Endothelial cell of umbilical vein (primary cell): Measurements from ENCODE around the gene EBPL. TPM values are rescaled to one million over a fixed set of nuclear protein-coding genes. Genes with fewer than 3 reads are reported as not detected.

Experiments used
- BruUV-seq: library from RNA; stranded (reverse); fragments of 400-500 nt; replicated peaks from 2 replicates; lab custom pipeline; 2021; lab: Mats Ljungman, UMichigan
- CTCF ChIA-PET: fragments of 300-600, 350-600 bp; sonication (Branson Sonifier 250); formaldehyde crosslinking; loops from one replicate; lab custom pipeline; 2021; ENCODE audit warnings: antibody characterized with exemption, inconsistent platforms; lab: Charles Lee
- POLR2A ChIA-PET: fragments of 300-600, 350-600 bp; sonication (Branson Sonifier 250); formaldehyde crosslinking; loops from one replicate; lab custom pipeline; 2021; ENCODE audit warnings: antibody characterized with exemption, inconsistent platforms; lab: Charles Lee
- DNase-seq: peaks from one replicate; pipeline ENCODE4 v3.0.0-alpha.2; 2011; ENCODE audit warnings: low read depth, low spot score
- FAIRE-seq: peaks from 2 replicates; lab custom pipeline; 2011; peaks lifted over from hg19 to GRCh38; lab: Jason Lieb, UNC
- H2AFZ ChIP-seq: 2 replicates; pipeline ENCODE4 v1.6.0; 2012; ENCODE audit warnings: low read depth, low read length, control low read depth, inconsistent platforms
- H3K27ac ChIP-seq: 2 replicates; pipeline ENCODE4 v1.5.1; 2011; ENCODE audit warnings: low read depth, mild to moderate bottlenecking, control low read depth, low read length, moderate library complexity; ENCODE audit not compliant: insufficient read depth
- H3K27me3 ChIP-seq, 2 experiments: 2 replicates each; pipeline versions ENCODE4 v1.6.0 to v1.6.1; 2011; ENCODE audit warnings: low read length in 2 of 2, mixed read lengths in 1 of 2; ENCODE audit not compliant: control insufficient read depth in 2 of 2, insufficient read depth in 2 of 2
- H3K36me3 ChIP-seq, 2 experiments: 2 replicates in 1 of 2; 3 replicates in 1 of 2; pipeline ENCODE4 v1.5.1; 2011; ENCODE audit warnings: low read length in 2 of 2, mild to moderate bottlenecking in 1 of 2, moderate library complexity in 1 of 2; ENCODE audit not compliant: control insufficient read depth in 2 of 2, insufficient read depth in 2 of 2; ENCODE audit errors: extremely low read depth in 1 of 2
- H3K4me1 ChIP-seq: 3 replicates; pipeline ENCODE4 v1.5.1; 2011; ENCODE audit warnings: mild to moderate bottlenecking, low read length; ENCODE audit not compliant: control insufficient read depth, insufficient read depth; ENCODE audit errors: extremely low read depth
- H3K4me2 ChIP-seq: 2 replicates; pipeline ENCODE4 v1.6.1; 2011; ENCODE audit warnings: low read length, control low read depth, mixed read lengths; ENCODE audit not compliant: insufficient read depth
- H3K4me3 ChIP-seq, 3 experiments: fragments of 200-600 bp in 1 of 3; sonication (generic), shearing (Covaris generic) in 1 of 3; replicated peaks in 1 of 3; 2 replicates each; pipeline ENCODE4 v1.5.1; 2011 to 2016; ENCODE audit warnings: control low read depth in 3 of 3, low read length in 3 of 3, mild to moderate bottlenecking in 2 of 3, inconsistent platforms in 1 of 3, low read depth in 1 of 3, moderate library complexity in 1 of 3; ENCODE audit not compliant: insufficient read depth in 1 of 3
- H3K79me2 ChIP-seq: 2 replicates; pipeline ENCODE4 v1.6.0; 2012; ENCODE audit warnings: low read length, inconsistent platforms; ENCODE audit not compliant: control insufficient read depth, insufficient read depth
- H3K9ac ChIP-seq: replicated peaks from 2 replicates; pipeline ENCODE3; 2011; ENCODE audit warnings: low read length, control low read depth; ENCODE audit not compliant: insufficient read depth; ENCODE audit errors: extremely low read depth
- H3K9me1 ChIP-seq: replicated peaks from 3 replicates; pipeline ENCODE4 v1.6.0; 2011; ENCODE audit warnings: mild to moderate bottlenecking, low read length; ENCODE audit not compliant: control insufficient read depth, insufficient read depth; ENCODE audit errors: extremely low read depth
- H3K9me3 ChIP-seq: replicated peaks from 2 replicates; pipeline ENCODE4 v1.5.1; 2012; ENCODE audit warnings: low read length, inconsistent platforms; ENCODE audit not compliant: control insufficient read depth, insufficient read depth
- H4K20me1 ChIP-seq: replicated peaks from 2 replicates; pipeline ENCODE3; 2011; ENCODE audit warnings: mild to moderate bottlenecking, low read length; ENCODE audit not compliant: control insufficient read depth, insufficient read depth; ENCODE audit errors: extremely low read depth
- EZH2 ChIP-seq: IDR thresholded peaks from 2 replicates; pipeline ENCODE4 v1.6.1; 2012; ENCODE audit warnings: borderline replicate concordance, low read depth, mild to moderate bottlenecking, moderate library complexity, low read length, inconsistent platforms; ENCODE audit not compliant: severe bottlenecking
- FOS ChIP-seq: IDR thresholded peaks from 2 replicates; pipeline ENCODE4 v1.6.1; 2011; ENCODE audit warnings: mild to moderate bottlenecking, low read length, moderate library complexity, borderline replicate concordance; ENCODE audit not compliant: insufficient read depth
- GATA2 ChIP-seq: IDR thresholded peaks from 2 replicates; pipeline ENCODE4 v1.7.0; 2011; ENCODE audit warnings: low read depth, mild to moderate bottlenecking, moderate library complexity, mixed read lengths, low read length; ENCODE audit not compliant: insufficient read length, insufficient read depth
- JUN ChIP-seq: IDR thresholded peaks from 2 replicates; pipeline ENCODE4 v1.6.1; 2011; ENCODE audit warnings: borderline replicate concordance, low read depth; ENCODE audit not compliant: insufficient read length, insufficient read depth
- MYC ChIP-seq: IDR thresholded peaks from one replicate; pipeline ENCODE4 v1.6.1; 2011; ENCODE audit warnings: mild to moderate bottlenecking, low read depth, low read length
- POLR2A ChIP-seq: IDR thresholded peaks from 2 replicates; pipeline ENCODE4 v1.6.1; 2012; ENCODE audit warnings: low read depth, mild to moderate bottlenecking, control low read depth, low read length
- POLR2AphosphoS5 ChIP-seq: IDR thresholded peaks from 2 replicates; pipeline ENCODE4 v1.6.1; 2012; ENCODE audit warnings: low read depth, mild to moderate bottlenecking, control low read depth, low read length, moderate library complexity; ENCODE audit not compliant: insufficient read depth
- dilution Hi-C: fragments of 300-500 bp; cut with MboI; formaldehyde crosslinking; loops from one replicate; pipeline ENCODE4 v1.15.0; 2019; ENCODE audit warnings: low sequenced_read_pairs; ENCODE audit not compliant: extremely low pct_ligation_motif_present
- intact Hi-C: fragments of 100-400 bp; cut with micrococcal nuclease; formaldehyde crosslinking; loops from one replicate; pipeline ENCODE4 v1.10.0; 2022
- polyA plus RNA-seq, 4 experiments: library from polyadenylated mRNA; depleted of rRNA in 3 of 4; stranded (reverse) in 3 of 4; unstranded in 1 of 4; fragments of >200 nt; gene quantifications; 2 replicates each; pipeline versions ENCODE4 v1.2.1 to v1.2.3, GENCODE V29; 2011 to 2012; ENCODE audit warnings: missing spikeins in 1 of 4
- total RNA-seq: library from RNA; stranded (reverse); gene quantifications from 2 replicates; pipeline ENCODE4 v1.2.3, GENCODE V29; 2021
- TF ChIP-seq, protein P1 (sequence below): IDR thresholded peaks from 2 replicates; pipeline ENCODE4 v1.6.1; 2011; ENCODE audit not compliant: insufficient read depth, insufficient read length
- TF ChIP-seq, protein P2 (sequence below), 2 donors: IDR thresholded peaks; 1 replicate in 1 of 2; 2 replicates in 1 of 2; pipeline ENCODE4 v1.5.1; 2011; ENCODE audit warnings: low read length in 2 of 2, mild to moderate bottlenecking in 2 of 2, moderate library complexity in 2 of 2, control low read depth in 1 of 2, inconsistent platforms in 1 of 2, low read depth in 1 of 2; ENCODE audit not compliant: insufficient read depth in 1 of 2; ENCODE audit errors: extremely low read depth in 1 of 2

The EBPL gene
- total and polyA plus RNA-seq, 2 donors (not counting 3 experiments of a cell fraction or from before 2014, with no cell fraction given), result 75.5 to 159 TPM

DNA sequence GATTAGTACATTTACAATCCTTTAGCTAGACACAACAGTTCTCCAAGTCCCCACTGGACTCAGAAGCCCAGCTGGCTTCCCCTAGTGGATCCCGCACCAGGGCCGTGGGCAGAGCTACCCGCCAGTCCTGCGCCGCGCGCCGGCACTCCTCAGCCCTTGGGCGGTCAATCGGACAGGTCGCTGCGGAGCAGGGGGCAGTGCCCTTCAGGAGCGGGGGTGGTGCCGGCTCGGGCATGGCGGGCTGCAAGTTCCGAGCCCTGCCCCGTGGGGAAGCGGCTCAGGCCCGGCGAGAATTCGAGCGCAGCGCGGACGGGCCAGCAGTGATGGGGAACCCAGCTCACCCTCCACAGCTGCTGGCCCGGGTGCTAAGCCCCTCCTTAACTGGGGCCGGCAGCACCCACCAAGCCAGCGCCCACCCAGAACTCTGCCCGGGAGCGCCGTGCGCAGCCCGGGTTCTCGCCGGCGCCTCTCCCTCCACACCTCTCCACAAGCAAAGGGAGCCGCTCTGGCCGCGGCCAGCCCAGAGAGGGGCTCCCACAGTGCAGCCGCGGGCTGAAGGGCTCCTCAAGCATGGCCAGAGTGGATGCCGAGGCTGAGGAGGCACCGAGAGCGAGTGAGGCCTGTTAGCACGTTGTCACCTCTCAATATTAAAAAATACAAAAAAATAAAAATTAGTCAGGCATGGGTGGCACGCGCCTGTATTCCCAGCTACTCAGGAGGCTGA, 12.9 kb downstream of the EBPL start:
- no peaks in the 10 kb centered on the region for H3K4me1 ChIP-seq
- no peaks in the 10 kb centered on the region for H3K27me3 ChIP-seq
- DNase-seq (no peak), FAIRE-seq (no peak)
- H3K27ac ChIP-seq, result no peak overlapping the region
- H3K36me3 ChIP-seq, result no peaks in the 10 kb centered on the region
- BruUV-seq, result no TSS peak
- H3K4me3 ChIP-seq, result no peak overlapping the region
- H3K79me2 ChIP-seq, result peaks cover 57% of the 10 kb centered on the region
- no peak overlapping the region for H2AFZ ChIP-seq
- peaks cover 3% of the 10 kb centered on the region for H4K20me1 ChIP-seq
- ChIA-PET CTCF (interaction anchor here (1.0 to 1.5 kb wide), 2 partner anchors 8 to 169 kb away, joined by 3 to 5 read pairs; no protein-coding TSS in a partner anchor), POLR2A (no interaction called here)
- dilution Hi-C loops (no loop called here), intact Hi-C loops (no loop called here)
- no peak for TF ChIP-seq MYC
- TF ChIP-seq GATA2, result no peak
- no peak for TF ChIP-seq EZH2
- no peak for TF ChIP-seq POLR2AphosphoS5
- TF ChIP-seq, protein P1, sequence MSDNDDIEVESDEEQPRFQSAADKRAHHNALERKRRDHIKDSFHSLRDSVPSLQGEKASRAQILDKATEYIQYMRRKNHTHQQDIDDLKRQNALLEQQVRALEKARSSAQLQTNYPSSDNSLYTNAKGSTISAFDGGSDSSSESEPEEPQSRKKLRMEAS, result no peak
- no peak for TF ChIP-seq FOS
- no peak for TF ChIP-seq JUN
- no peak for TF ChIP-seq POLR2A
- TF ChIP-seq, protein P2, sequence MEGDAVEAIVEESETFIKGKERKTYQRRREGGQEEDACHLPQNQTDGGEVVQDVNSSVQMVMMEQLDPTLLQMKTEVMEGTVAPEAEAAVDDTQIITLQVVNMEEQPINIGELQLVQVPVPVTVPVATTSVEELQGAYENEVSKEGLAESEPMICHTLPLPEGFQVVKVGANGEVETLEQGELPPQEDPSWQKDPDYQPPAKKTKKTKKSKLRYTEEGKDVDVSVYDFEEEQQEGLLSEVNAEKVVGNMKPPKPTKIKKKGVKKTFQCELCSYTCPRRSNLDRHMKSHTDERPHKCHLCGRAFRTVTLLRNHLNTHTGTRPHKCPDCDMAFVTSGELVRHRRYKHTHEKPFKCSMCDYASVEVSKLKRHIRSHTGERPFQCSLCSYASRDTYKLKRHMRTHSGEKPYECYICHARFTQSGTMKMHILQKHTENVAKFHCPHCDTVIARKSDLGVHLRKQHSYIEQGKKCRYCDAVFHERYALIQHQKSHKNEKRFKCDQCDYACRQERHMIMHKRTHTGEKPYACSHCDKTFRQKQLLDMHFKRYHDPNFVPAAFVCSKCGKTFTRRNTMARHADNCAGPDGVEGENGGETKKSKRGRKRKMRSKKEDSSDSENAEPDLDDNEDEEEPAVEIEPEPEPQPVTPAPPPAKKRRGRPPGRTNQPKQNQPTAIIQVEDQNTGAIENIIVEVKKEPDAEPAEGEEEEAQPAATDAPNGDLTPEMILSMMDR (IDR thresholded peaks at IDR 0.05; ENCODE audit: extremely low read depth in 1 of 2, insufficient read depth in 1 of 2, low read depth in 1 of 2, low read length in 2 of 2), result no peak
- no peaks in the 10 kb centered on the region for H3K9me3 ChIP-seq
- H3K9ac ChIP-seq, result no peak overlapping the region
- H3K4me2 ChIP-seq, result no peak overlapping the region
- no peaks in the 10 kb centered on the region for H3K9me1 ChIP-seq
